ENCODE data around the gene NUDCD2.
A peak's percentile ranks its signal among the peaks of the same experiment; 100 is the strongest.

DNA sequence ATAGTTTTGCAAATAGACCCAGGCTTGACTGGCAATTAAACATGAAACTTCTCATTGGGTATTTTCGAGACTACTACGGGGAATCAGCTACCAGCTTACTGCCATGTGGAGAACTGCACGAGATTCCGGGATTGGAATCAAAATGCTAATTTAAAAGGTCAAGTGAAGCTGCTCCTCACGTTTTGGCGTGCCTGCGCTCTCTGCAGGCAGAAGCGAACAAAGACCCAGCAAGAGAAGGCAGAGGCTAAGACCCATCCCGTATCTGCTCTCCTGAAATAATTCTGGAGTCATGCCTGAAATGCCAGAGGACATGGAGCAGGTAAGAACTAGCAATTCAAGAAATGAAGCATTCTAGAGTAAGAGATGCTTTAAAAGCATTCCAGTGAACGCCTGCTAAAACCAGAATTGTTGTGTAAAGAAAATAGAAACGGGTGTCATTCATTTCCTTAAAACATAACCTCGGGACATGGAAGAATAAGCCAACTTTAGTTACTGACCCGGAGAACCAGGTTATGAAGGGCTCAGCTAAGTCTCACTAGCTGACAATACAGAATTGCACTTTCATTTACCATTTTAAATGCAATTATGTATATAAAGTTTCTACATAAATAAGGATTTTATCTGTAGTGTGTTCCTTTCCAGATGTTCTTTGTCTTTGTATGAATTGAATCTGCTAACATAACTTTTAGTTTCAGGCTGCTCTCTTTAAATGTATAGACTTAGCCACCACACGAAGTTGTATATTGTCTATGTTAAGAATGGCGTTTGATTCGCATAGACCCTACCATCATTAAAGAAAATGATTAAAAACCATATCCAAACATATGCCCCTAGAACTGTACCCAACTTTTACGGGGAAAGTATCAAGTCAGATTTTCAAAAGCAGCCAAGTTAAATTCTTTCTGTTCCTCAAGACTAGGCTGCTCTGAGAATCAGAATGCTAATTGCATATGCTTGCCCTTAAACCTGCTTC, 43.5 kb upstream of the NUDCD2 start:
- TF ChIP-seq ELF1 (IDR thresholded peaks at IDR 0.05; ENCODE audit: borderline replicate concordance, low read depth) (peak; percentile 39; the same call in 1 of the 2 replicates), POLR2A (IDR thresholded peaks at IDR 0.05; ENCODE audit: borderline replicate concordance, extremely low read depth, insufficient read depth, insufficient read length) (peak; percentile 46), SP1 (IDR thresholded peaks at IDR 0.05; ENCODE audit: low read depth) (peak; percentile 65), CEBPB (IDR thresholded peaks at IDR 0.05; ENCODE audit: low read depth) (no peak)
- TF ChIP-seq, protein P1, sequence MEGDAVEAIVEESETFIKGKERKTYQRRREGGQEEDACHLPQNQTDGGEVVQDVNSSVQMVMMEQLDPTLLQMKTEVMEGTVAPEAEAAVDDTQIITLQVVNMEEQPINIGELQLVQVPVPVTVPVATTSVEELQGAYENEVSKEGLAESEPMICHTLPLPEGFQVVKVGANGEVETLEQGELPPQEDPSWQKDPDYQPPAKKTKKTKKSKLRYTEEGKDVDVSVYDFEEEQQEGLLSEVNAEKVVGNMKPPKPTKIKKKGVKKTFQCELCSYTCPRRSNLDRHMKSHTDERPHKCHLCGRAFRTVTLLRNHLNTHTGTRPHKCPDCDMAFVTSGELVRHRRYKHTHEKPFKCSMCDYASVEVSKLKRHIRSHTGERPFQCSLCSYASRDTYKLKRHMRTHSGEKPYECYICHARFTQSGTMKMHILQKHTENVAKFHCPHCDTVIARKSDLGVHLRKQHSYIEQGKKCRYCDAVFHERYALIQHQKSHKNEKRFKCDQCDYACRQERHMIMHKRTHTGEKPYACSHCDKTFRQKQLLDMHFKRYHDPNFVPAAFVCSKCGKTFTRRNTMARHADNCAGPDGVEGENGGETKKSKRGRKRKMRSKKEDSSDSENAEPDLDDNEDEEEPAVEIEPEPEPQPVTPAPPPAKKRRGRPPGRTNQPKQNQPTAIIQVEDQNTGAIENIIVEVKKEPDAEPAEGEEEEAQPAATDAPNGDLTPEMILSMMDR (IDR thresholded peaks at IDR 0.05 in 2 of 3, conservative IDR thresholded peaks at IDR 0.05 in 1 of 3; ENCODE audit: borderline replicate concordance in 1 of 3, insufficient read depth in 1 of 3, low read depth in 2 of 3, low read length in 2 of 3), result peak in 2 of 3 experiments; percentile 26 to 47; a peak in 3 of 6 replicates
- TF ChIP-seq, protein P2, sequence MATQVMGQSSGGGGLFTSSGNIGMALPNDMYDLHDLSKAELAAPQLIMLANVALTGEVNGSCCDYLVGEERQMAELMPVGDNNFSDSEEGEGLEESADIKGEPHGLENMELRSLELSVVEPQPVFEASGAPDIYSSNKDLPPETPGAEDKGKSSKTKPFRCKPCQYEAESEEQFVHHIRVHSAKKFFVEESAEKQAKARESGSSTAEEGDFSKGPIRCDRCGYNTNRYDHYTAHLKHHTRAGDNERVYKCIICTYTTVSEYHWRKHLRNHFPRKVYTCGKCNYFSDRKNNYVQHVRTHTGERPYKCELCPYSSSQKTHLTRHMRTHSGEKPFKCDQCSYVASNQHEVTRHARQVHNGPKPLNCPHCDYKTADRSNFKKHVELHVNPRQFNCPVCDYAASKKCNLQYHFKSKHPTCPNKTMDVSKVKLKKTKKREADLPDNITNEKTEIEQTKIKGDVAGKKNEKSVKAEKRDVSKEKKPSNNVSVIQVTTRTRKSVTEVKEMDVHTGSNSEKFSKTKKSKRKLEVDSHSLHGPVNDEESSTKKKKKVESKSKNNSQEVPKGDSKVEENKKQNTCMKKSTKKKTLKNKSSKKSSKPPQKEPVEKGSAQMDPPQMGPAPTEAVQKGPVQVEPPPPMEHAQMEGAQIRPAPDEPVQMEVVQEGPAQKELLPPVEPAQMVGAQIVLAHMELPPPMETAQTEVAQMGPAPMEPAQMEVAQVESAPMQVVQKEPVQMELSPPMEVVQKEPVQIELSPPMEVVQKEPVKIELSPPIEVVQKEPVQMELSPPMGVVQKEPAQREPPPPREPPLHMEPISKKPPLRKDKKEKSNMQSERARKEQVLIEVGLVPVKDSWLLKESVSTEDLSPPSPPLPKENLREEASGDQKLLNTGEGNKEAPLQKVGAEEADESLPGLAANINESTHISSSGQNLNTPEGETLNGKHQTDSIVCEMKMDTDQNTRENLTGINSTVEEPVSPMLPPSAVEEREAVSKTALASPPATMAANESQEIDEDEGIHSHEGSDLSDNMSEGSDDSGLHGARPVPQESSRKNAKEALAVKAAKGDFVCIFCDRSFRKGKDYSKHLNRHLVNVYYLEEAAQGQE (IDR thresholded peaks at IDR 0.05; ENCODE audit: low read depth), result no peak

All from HCT116 (cell line).